GM21367 (cell line): ENCODE results near the gene C1R.
"Not testable (repeated sequence)": the region's sequence is repeated elsewhere in the genome, so short reads cannot be mapped to it uniquely, and the experiment has no call there.

Source experiments
- ATAC-seq: cut with Tn5 transposase; IDR thresholded peaks from one replicate; pipeline ENCODE4 v1.9.1; 2021; ENCODE audit not compliant: unreplicated experiment

C1R gene

GRCh38 chr12:7068994-7069346, 23.3 kb downstream of the C1R start:
- ATAC-seq = no peak

DNA sequence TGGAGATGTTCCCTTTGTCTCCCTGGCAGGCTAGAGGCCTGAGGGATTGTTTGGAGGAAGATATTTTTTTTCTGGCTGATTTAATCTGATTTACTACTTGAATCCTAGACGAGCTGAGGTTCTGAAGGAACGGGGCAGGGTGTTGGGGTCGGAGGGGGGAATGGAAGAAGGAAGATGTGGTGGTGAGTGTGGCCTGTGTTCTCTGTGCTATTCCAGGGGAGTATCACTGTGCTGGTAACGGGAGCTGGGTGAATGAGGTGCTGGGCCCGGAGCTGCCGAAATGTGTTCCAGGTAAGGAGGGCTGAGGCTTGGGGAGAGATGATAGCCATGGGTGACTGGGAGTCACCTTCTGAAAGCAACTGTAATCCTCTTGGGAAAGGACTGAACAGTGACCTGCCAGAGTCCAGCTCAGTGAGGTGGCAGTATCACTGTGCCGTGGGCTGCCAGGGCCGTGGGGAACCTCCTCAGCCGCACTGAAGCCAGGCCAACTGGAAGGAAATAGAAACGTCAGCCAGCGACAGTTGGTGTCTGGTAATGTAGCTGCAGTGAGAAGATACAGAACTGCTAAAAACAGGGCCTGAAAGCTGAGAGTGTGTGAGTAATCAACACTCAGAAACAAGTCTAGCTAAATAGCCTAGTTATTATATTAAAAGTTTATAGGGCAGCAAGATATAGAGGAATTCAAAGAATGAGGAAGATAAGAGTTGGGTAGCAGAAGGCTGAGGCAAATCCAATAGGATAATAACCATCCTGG, 23.8 kb downstream of the C1R start:
- no peak for ATAC-seq

DNA sequence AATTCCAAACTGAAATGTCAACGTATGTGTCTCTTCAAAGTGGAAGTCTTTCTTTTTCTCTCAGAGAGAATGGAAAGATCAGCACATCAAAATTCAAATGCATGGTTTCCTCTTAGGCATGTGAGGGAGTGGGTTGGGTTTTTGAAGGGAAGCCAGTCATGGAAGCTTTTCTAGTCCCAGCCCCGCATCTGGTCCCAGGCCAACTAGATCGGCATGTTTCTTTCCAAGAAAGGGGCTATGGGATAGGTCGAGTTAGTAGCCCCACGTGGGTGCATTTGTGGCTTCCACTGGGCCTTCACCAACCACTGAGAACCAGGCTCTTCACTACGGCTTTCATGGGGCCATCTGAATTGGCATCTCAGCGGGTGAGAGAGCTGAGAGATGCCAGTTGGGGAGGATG, 25.1 kb downstream of the C1R start:
- ATAC-seq = no peak

- ATAC-seq = no peak
These were observed 25.6 kb downstream of the C1R start for GRCh38 chr12:7066596-7066995.

GRCh38 chr12:7065073-7065623, 27.1 kb downstream of the C1R start:
- no peak for ATAC-seq

DNA sequence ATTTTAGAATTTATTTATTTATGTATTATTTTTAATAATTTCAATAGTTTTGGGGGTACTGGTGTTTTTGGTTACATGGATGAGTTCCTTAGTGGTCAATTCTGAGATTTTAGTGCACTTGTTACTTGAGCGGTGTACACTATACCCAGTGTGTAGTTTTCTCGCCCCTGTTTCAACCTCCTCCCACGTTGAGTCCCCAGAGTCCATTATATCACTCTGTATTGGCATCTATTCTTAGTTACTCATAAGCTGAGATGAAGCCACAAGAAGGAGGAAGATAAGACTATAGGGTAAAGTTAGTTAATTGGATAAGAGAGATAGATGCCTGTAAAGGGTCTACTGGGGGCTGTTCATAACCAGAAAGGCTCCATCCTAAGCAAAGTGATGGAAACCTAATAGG, 27.7 kb downstream of the C1R start:
- ATAC-seq = no peak

DNA sequence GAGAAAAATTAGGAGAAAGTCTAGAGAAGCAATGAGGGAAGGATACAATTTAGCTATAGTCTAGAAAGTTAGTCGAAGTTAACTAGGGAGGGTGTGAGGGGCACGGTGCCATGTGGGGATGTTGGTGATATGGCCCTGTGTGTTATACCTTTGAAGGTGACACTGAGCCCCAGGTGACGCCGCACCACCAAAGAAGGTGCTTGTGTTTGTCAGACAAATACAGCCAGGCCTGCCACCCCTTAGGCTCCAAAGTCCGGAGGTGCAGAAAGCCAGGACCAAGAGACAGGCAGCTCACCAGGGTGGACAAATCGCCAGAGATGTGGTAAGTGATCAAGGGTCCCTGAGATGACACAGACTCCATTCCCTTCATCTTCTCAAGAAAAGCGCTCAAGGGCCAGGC, 30.6 kb downstream of the C1R start:
- ATAC-seq = no peak

- ATAC-seq = no peak
These were observed 31.1 kb downstream of the C1R start for GRCh38 chr12:7061138-7061537.

- no peak for ATAC-seq
These were observed 31.8 kb downstream of the C1R start, which contains the start of gene C1S for GRCh38 chr12:7060353-7060954. C1S (plus strand) TSS chr12:7060718; CDS start chr12:7061913, 1,195 bp downstream.

DNA sequence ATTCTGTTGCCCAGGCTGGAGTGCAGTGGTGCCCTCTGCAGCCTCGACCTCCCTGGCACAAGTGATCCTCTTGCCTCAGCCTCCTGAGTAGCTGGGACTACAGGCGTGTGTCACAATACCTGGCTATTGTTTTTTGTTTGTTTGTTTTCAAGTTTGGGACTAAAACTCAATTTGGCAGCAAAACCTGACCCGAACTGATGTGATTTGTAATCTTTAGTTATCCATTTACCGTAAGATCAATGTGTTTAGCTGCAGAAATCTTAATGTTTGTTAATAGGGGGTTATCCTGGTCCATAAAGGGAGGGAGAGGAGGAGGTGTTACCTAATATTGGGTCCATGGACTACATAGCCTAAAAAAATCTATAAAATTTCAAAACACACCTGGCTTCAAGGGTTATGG, 32.5 kb downstream of the C1R start:
- ATAC-seq = no peak

DNA sequence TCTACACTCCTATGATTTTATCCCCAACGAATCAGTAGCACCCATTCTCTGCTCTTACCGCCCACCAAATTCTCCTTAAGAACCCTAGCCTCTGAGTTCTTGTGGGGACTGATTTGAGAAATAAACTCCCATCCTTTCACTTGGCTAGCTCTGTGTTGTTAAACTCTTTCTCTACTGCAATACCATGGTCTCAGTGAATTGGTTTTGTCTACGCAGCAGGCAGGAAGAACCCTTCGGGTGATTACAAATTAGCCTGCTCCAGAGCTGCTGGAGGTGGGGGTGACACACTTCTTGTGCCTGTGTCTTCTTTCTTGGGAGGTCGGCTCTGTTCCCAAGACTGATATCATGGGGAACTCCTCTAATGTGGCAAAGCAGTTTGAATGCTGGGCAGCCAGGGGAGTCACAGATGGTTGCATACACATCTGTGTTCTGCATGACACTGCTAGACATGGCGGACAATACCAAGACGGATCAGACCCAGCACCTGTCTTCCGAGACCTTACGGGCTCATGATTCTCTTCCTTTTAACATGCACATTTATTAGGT, 33.3 kb downstream of the C1R start:
- no peak for ATAC-seq

DNA sequence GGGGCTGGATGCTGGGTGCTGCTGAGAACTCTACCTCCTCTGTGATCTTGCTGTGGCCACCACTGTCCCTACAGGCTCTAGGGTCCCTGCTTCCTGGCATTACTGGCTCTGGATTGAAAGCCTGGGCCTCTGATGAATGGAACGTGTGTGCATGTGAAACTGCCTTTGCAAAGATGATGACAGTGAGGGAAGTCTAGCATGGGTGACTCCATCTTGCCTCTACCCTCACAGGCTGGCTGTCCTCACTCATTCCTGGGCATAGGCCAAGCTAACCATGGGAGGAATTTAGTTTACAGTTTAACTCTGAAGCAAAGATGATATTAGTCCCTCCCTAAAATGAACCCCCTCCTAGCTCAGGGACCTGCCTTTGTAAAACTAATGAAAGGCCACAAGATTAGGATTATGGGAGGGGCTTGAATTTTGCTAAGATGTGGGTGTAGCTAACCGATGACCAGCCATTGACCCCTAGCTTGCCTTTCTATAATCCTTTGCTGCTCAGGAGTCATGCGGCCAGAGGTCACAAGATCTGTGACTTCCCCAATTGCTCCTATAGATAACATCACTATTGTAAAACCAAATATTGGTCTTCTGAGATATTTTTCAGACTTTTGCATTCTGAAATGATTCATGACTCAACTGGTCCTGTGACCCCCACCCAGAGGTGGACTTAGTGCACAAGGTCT, 33.9 kb downstream of the C1R start:
- no peak for ATAC-seq

- ATAC-seq = not testable (repeated sequence)
These were observed 36.5 kb downstream of the C1R start for GRCh38 chr12:7055736-7056135.

GRCh38 chr12:7054925-7055324, 37.3 kb downstream of the C1R start:
- ATAC-seq = no peak

GRCh38 chr12:7049973-7050372, 42.3 kb downstream of the C1R start:
- ATAC-seq = not testable (repeated sequence)

- ATAC-seq = not testable (repeated sequence)
These were observed 42.7 kb downstream of the C1R start for GRCh38 chr12:7049445-7049951.

- ATAC-seq = no peak
These were observed 44.9 kb downstream of the C1R start for GRCh38 chr12:7047306-7047705.

GRCh38 chr12:7046383-7047105, 45.7 kb downstream of the C1R start:
- no peak for ATAC-seq

GRCh38 chr12:7045913-7046312, 46.3 kb downstream of the C1R start:
- ATAC-seq = no peak

- no peak for ATAC-seq
These were observed 49.4 kb downstream of the C1R start for GRCh38 chr12:7042842-7043241.

DNA sequence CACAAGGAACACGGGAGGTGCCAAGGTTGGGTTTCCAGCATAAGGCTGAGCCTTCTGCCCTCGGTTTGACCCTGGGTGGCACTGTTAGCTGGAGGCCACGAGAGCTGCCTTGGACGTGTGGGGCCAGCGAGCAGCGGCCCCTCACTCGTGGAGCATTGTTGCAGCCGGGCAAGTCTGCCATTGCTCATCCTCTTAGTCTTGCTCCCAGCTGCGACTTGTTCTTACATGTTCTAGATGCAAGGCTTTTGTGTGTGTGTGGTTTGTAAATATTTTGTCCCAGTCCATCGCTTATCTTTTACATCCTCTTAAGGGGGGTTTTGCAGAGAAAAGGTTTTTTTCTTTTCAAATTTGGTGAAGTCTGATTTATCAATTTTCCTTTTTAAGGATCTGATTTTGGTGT, 52.8 kb downstream of the C1R start:
- ATAC-seq = no peak
